ENCODE measurements around the gene ADGB.

- TF ChIP-seq JUND (IDR thresholded peaks at IDR 0.05) = no peak
- peak; percentile 35 to 75 (median 60); a peak in 5 of 6 replicates for TF ChIP-seq CTCF (IDR thresholded peaks at IDR 0.05 in 2 of 3, conservative IDR thresholded peaks at IDR 0.05 in 1 of 3; ENCODE audit: borderline replicate concordance in 1 of 3, insufficient read depth in 1 of 3, low read depth in 2 of 3, low read length in 2 of 3)
- TF ChIP-seq YY1 (IDR thresholded peaks at IDR 0.05; ENCODE audit: extremely low read depth, insufficient replicate concordance, low read depth, low read length) = no peak
- TF ChIP-seq SIN3A (IDR thresholded peaks at IDR 0.05; ENCODE audit: low read depth) = no peak
- peak; percentile 60 for TF ChIP-seq RAD21 (IDR thresholded peaks at IDR 0.05; ENCODE audit: low read depth)
- TF ChIP-seq EZH2 (IDR thresholded peaks at IDR 0.05) = no peak
- no peak for TF ChIP-seq POLR2A (IDR thresholded peaks at IDR 0.05; ENCODE audit: borderline replicate concordance, extremely low read depth, insufficient read depth, insufficient read length)
- no peak for TF ChIP-seq MAX (IDR thresholded peaks at IDR 0.05)
- no peak for TF ChIP-seq POLR2AphosphoS5 (IDR thresholded peaks at IDR 0.05; ENCODE audit: low read depth, low read length)
- TF ChIP-seq EZH2phosphoT487 (IDR thresholded peaks at IDR 0.05; ENCODE audit: borderline replicate concordance) = no peak
- TF ChIP-seq EGR1 (IDR thresholded peaks at IDR 0.05; ENCODE audit: low read depth) = no peak
- TF ChIP-seq CBX3 (IDR thresholded peaks at IDR 0.05; ENCODE audit: low read depth) = 0 out of 2 replicates have a peak, but pooled peaks have one; percentile 36
- no peak for TF ChIP-seq CEBPB (IDR thresholded peaks at IDR 0.05; ENCODE audit: low read depth)
- TF ChIP-seq REST (IDR thresholded peaks at IDR 0.05; ENCODE audit: low read depth) = no peak
Observed at GRCh38 chr6:146785001-146785585, 186.3 kb downstream of the ADGB start.

Measured in HCT116 (cell line).